ENCODE results near the gene PDX1. TPM values are rescaled to one million over a fixed set of nuclear protein-coding genes. Genes with fewer than 3 reads are reported as not detected.
A peak's percentile ranks its signal among the peaks of the same experiment; 100 is the strongest.

Gene PDX1
- total and polyA plus RNA-seq, 4 experiments from 2014 or later = not detected

DNA sequence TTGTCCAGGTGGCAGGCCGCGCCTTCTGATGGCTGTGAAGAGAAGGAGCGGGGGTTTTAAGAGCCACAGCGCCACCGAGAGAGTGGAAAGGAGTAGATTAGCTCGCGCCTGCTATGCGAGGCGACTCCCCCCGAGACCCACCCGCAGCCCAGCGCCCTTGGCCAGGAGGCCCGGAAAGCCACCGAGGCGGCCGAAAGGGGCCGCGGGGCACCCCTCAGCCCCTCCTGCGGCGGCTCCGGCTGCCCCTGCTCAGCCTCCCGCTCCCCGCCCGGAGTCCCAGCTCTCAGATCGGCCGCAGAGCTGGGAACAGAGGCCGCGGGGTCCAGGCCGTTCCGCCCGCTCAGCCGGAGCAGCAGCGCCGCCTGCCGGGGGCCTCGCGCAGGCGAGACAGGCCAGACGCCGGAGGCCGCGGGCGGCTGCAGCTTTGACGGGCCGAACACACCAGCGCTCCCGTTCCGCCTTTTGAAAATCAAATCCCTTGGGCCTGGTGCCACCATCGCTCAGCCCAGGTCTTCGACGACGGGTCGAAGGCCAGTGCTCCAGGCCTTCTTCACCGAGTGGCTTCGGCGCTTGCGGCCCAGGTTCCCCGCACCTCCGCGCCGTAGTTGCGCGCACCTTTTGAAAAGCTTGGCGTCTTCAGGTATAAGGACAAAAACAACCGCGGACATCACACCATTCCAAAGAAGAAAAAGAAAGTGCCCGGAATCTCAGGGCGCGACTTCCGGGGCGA, 34.0 kb downstream of the PDX1 start:
- Mint-ChIP-seq H3K4me3 (peak overlapping the region; percentile 58 to 82 (median 74)), H3K9me3 (peaks cover 0 to 4% (median 2%) of the 10 kb centered on the region in 8 donors), H3K36me3 (no peaks in the 10 kb centered on the region), H3K4me1 (peaks cover 0 to 16% (median 10%) of the 10 kb centered on the region in 4 donors), H3K27me3 (peaks cover 41 to 51% of the 10 kb centered on the region in 2 donors), H3K27ac (no peak overlapping the region)
- no peak overlapping the region for H3K27ac ChIP-seq (ENCODE audit: low read depth, low read length)
- H3K4me3 ChIP-seq (ENCODE audit: low read length in 2 of 2) = peak overlapping the region in 1 of 2 donors; percentile 32
- intact Hi-C loops (cut with micrococcal nuclease) = loop anchor here (1.0 kb wide), 1 partner anchor 580 kb away; no protein-coding TSS in a partner anchor
- POLR2A ChIA-PET (ENCODE audit: partially characterized antibody) = no interaction called here
- H3K27me3 ChIP-seq (ENCODE audit: insufficient read depth, low read length) = peaks cover 45% of the 10 kb centered on the region
- CTCF ChIA-PET (ENCODE audit: partially characterized antibody) = interaction anchor here (0.8 to 2.0 kb wide), 13 partner anchors 11 to 969 kb away, joined by 3 to 10 read pairs (median 3); no protein-coding TSS in a partner anchor
- no peaks in the 10 kb centered on the region for H3K36me3 ChIP-seq (ENCODE audit: insufficient read depth, low read length)
- DNase-seq = peak in 4 of 5 donors; percentile 42 to 52 (median 46)
- no peaks in the 10 kb centered on the region for H3K9me3 ChIP-seq (ENCODE audit: control insufficient read depth in 1 of 2, low read length in 2 of 2)
- H3K4me1 ChIP-seq (ENCODE audit: insufficient read depth, low read length) = peaks cover 6% of the 10 kb centered on the region

- Histone ChIP-seq H3K27ac (ENCODE audit: low read depth, low read length) (no peak overlapping the region), H3K36me3 (ENCODE audit: insufficient read depth, low read length) (no peaks in the 10 kb centered on the region), H3K4me1 (ENCODE audit: insufficient read depth, low read length) (peaks cover 6% of the 10 kb centered on the region), H3K27me3 (ENCODE audit: insufficient read depth, low read length) (peaks cover 48% of the 10 kb centered on the region), H3K4me3 (ENCODE audit: low read length in 2 of 2) (peak overlapping the region in 1 of 2 donors; percentile 32), H3K9me3 (ENCODE audit: control insufficient read depth in 1 of 2, low read length in 2 of 2) (no peaks in the 10 kb centered on the region)
- H3K4me3 Mint-ChIP-seq = peak overlapping the region in 6 of 8 donors; percentile 67 to 82 (median 72)
- CTCF ChIA-PET (ENCODE audit: partially characterized antibody) = interaction anchor here (0.8 to 2.0 kb wide), 11 partner anchors 10 to 969 kb away, joined by 3 to 10 read pairs (median 4); no protein-coding TSS in a partner anchor
- H3K27ac Mint-ChIP-seq = no peak overlapping the region
- no peaks in the 10 kb centered on the region for H3K36me3 Mint-ChIP-seq
- intact Hi-C loops (cut with micrococcal nuclease) = no loop called here
- peaks cover 0 to 4% (median 2%) of the 10 kb centered on the region in 8 donors for H3K9me3 Mint-ChIP-seq
- POLR2A ChIA-PET (ENCODE audit: partially characterized antibody) = no interaction called here
- H3K27me3 Mint-ChIP-seq = peaks cover 43 to 52% of the 10 kb centered on the region in 2 donors
- peaks cover 0 to 16% (median 10%) of the 10 kb centered on the region in 4 donors for H3K4me1 Mint-ChIP-seq
- no peak for DNase-seq
Observed at GRCh38 chr13:27954406-27954851, 34.6 kb downstream of the PDX1 start.

GRCh38 chr13:27955014-27955591, 35.3 kb downstream of the PDX1 start:
- H3K36me3 ChIP-seq (ENCODE audit: insufficient read depth, low read length) = no peaks in the 10 kb centered on the region
- peaks cover 8% of the 10 kb centered on the region for H3K4me1 ChIP-seq (ENCODE audit: insufficient read depth, low read length)
- ChIA-PET POLR2A (ENCODE audit: partially characterized antibody) (no interaction called here), CTCF (ENCODE audit: partially characterized antibody) (interaction anchor here (0.5 to 2.7 kb wide), 7 partner anchors 34 to 970 kb away, joined by 3 to 10 read pairs (median 4); no protein-coding TSS in a partner anchor)
- H3K4me3 Mint-ChIP-seq = peak overlapping the region in 5 of 8 donors; percentile 15 to 59 (median 29)
- H3K27me3 ChIP-seq (ENCODE audit: insufficient read depth, low read length) = peaks cover 50% of the 10 kb centered on the region
- DNase-seq = no peak
- H3K4me1 Mint-ChIP-seq = peaks cover 0 to 19% (median 13%) of the 10 kb centered on the region in 4 donors
- no peaks in the 10 kb centered on the region for H3K9me3 ChIP-seq (ENCODE audit: control insufficient read depth in 1 of 2, low read length in 2 of 2)
- no peak overlapping the region for H3K27ac Mint-ChIP-seq
- H3K4me3 ChIP-seq (ENCODE audit: low read length in 2 of 2) = no peak overlapping the region
- no peak overlapping the region for H3K27ac ChIP-seq (ENCODE audit: low read depth, low read length)
- intact Hi-C loops (cut with micrococcal nuclease) = no loop called here
- peaks cover 43 to 51% of the 10 kb centered on the region in 2 donors for H3K27me3 Mint-ChIP-seq
- no peaks in the 10 kb centered on the region for H3K36me3 Mint-ChIP-seq
- H3K9me3 Mint-ChIP-seq = peaks cover 0 to 2% (median under 1%) of the 10 kb centered on the region in 8 donors

- ChIA-PET CTCF (ENCODE audit: partially characterized antibody) (interaction anchor here (1.0 to 2.7 kb wide), 4 partner anchors 126 to 595 kb away, joined by 3 to 10 read pairs (median 4); no protein-coding TSS in a partner anchor), POLR2A (ENCODE audit: partially characterized antibody) (no interaction called here)
- Histone ChIP-seq H3K4me1 (ENCODE audit: insufficient read depth, low read length) (peaks cover 20% of the 10 kb centered on the region), H3K27me3 (ENCODE audit: insufficient read depth, low read length) (peaks cover 57% of the 10 kb centered on the region), H3K4me3 (ENCODE audit: low read length in 2 of 2) (no peak overlapping the region), H3K27ac (ENCODE audit: low read depth, low read length) (no peak overlapping the region), H3K36me3 (ENCODE audit: insufficient read depth, low read length) (no peaks in the 10 kb centered on the region), H3K9me3 (ENCODE audit: control insufficient read depth in 1 of 2, low read length in 2 of 2) (no peaks in the 10 kb centered on the region)
- Mint-ChIP-seq H3K9me3 (no peaks in the 10 kb centered on the region), H3K4me3 (no peak overlapping the region), H3K27me3 (peaks cover 39 to 52% of the 10 kb centered on the region in 2 donors), H3K27ac (no peak overlapping the region), H3K4me1 (peaks cover 2 to 25% (median 17%) of the 10 kb centered on the region in 4 donors), H3K36me3 (no peaks in the 10 kb centered on the region)
- intact Hi-C loops (cut with micrococcal nuclease) = no loop called here
- no peak for DNase-seq
Observed at GRCh38 chr13:27956576-27957300, 36.9 kb downstream of the PDX1 start.

DNA sequence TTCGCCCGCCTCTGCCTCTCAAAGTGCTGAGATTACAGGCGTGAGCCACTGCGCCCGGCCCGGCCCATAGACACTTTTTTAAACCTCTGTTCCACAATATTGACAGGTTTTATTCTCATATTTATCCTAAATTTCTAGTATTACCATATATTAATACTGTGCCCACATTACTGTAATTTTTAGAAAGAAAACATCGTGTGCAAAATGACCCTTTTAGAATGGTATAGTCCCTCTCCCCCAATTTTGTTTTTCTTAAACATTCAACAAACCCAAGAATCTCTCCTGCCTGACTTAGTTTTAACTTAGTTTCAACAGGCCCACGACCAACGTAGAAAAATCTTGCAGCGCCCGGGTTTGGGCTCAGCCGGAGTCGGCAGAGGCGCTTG, 40.2 kb downstream of the PDX1 start:
- no peaks in the 10 kb centered on the region for H3K9me3 Mint-ChIP-seq
- Histone ChIP-seq H3K4me1 (ENCODE audit: insufficient read depth, low read length) (peaks cover 13% of the 10 kb centered on the region), H3K27ac (ENCODE audit: low read depth, low read length) (no peak overlapping the region), H3K27me3 (ENCODE audit: insufficient read depth, low read length) (peaks cover 38% of the 10 kb centered on the region), H3K4me3 (ENCODE audit: low read length in 2 of 2) (no peak overlapping the region), H3K36me3 (ENCODE audit: insufficient read depth, low read length) (no peaks in the 10 kb centered on the region), H3K9me3 (ENCODE audit: control insufficient read depth in 1 of 2, low read length in 2 of 2) (no peaks in the 10 kb centered on the region)
- intact Hi-C loops (cut with micrococcal nuclease) = no loop called here
- no peak for DNase-seq
- no peaks in the 10 kb centered on the region for H3K36me3 Mint-ChIP-seq
- H3K4me3 Mint-ChIP-seq = peak overlapping the region in 5 of 8 donors; percentile 24 to 68 (median 58)
- ChIA-PET CTCF (ENCODE audit: partially characterized antibody) (no interaction called here), POLR2A (ENCODE audit: partially characterized antibody) (no interaction called here)
- H3K27ac Mint-ChIP-seq = no peak overlapping the region
- peaks cover 39 to 52% of the 10 kb centered on the region in 2 donors for H3K27me3 Mint-ChIP-seq
- H3K4me1 Mint-ChIP-seq = peaks cover 3 to 25% (median 7%) of the 10 kb centered on the region in 4 donors

DNA sequence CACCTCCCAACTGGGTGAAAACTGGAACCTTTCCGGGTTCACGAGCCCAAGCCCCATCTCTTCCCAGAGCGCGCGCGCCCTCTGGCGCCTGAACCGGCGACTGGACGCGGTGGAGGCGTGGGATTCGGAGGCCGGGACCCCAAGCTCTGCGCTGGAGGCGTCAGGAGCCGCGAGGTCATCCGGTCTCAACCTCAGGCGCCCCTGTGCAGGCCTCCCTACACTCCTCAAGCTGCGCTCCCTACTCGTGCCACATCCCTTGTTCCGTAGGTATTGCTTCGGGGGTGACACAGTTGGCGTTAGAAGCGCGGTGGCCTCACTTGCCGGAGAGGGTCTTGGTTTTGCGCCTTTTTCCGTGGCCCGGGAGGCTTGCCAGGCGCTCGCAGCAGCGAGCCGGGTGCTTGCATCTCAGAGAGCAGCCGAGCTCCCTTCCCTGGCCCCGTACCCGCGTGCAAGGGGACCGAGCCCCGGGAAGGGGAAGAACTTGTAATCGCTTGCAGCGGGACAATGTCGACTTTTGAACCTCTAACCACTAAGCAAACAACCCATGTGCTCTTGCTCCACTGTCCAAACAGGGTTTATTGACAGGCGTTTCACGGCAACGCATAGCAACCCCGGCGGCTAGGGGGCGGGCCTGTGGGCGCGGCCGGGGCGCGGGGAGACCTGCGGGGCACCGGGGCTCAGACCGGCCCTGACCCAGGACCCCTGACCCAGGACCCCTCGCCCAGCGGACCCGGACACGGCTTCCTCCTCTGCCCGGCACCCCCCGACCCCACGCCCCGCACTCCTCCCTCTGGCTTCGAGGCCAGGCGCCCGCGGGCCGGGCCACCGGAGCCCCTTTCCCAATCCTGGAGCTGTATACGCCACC, 40.8 kb downstream of the PDX1 start:
- peaks cover 40 to 51% of the 10 kb centered on the region in 2 donors for H3K27me3 Mint-ChIP-seq
- Histone ChIP-seq H3K27ac (ENCODE audit: low read depth, low read length) (no peak overlapping the region), H3K36me3 (ENCODE audit: insufficient read depth, low read length) (no peaks in the 10 kb centered on the region), H3K4me1 (ENCODE audit: insufficient read depth, low read length) (peaks cover 13% of the 10 kb centered on the region), H3K9me3 (ENCODE audit: control insufficient read depth in 1 of 2, low read length in 2 of 2) (no peaks in the 10 kb centered on the region), H3K4me3 (ENCODE audit: low read length in 2 of 2) (no peak overlapping the region), H3K27me3 (ENCODE audit: insufficient read depth, low read length) (peaks cover 34% of the 10 kb centered on the region)
- no peak overlapping the region for H3K27ac Mint-ChIP-seq
- POLR2A ChIA-PET (ENCODE audit: partially characterized antibody) = no interaction called here
- H3K9me3 Mint-ChIP-seq = no peaks in the 10 kb centered on the region
- CTCF ChIA-PET (ENCODE audit: partially characterized antibody) = no interaction called here
- intact Hi-C loops (cut with micrococcal nuclease) = no loop called here
- peaks cover 3 to 19% (median 9%) of the 10 kb centered on the region in 4 donors for H3K4me1 Mint-ChIP-seq
- DNase-seq = no peak
- no peaks in the 10 kb centered on the region for H3K36me3 Mint-ChIP-seq
- peak overlapping the region; percentile 15 to 70 (median 52) for H3K4me3 Mint-ChIP-seq
